HG02970 (cell line): ENCODE data around the gene MAD1L1.

Source experiments
- ATAC-seq: cut with Tn5 transposase; IDR thresholded peaks from one replicate; pipeline ENCODE4 v1.9.1; 2021; ENCODE audit warnings: mild to moderate bottlenecking, moderate library complexity, moderate number of reproducible peaks; ENCODE audit not compliant: unreplicated experiment, low FRiP score

MAD1L1 gene

DNA sequence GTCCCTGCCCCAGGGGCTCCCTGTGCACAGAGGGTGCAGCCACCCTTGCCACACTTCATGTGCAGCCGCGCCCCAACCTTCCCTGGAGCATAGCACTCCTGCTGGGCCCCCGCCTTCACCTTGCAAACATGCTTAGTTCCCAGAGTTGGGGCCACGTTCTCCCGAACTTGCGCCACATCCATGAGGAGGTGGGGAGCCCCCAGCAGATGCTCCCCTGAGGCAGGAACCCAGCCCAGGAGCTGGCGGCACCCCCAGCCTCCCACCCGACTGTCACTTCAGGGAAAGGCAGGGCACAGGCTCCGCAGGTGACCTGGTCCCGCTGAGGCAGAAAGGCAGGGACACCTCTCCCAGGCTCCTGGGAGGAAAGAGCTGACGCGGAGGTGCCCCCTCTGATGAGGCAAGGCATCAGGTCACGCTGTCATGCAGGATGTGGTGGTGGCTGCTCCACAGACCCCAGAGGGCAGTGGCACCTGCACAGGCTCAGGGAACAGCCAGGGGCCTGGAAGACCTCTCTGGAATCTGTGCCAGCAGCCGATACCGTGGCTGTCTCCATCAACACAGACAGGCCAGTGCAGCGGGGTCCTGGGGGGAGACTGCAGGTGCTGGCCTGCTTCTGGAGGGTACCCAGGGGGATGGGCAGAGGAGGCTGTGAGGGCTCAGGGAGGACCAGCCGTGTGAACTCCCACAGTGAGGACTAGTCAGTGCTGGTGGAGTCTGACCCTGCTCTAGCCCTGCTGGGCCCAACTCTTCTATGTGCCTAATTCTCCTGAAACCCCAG is 221.3 kb downstream of the MAD1L1 start:
- ATAC-seq, result no peak

DNA sequence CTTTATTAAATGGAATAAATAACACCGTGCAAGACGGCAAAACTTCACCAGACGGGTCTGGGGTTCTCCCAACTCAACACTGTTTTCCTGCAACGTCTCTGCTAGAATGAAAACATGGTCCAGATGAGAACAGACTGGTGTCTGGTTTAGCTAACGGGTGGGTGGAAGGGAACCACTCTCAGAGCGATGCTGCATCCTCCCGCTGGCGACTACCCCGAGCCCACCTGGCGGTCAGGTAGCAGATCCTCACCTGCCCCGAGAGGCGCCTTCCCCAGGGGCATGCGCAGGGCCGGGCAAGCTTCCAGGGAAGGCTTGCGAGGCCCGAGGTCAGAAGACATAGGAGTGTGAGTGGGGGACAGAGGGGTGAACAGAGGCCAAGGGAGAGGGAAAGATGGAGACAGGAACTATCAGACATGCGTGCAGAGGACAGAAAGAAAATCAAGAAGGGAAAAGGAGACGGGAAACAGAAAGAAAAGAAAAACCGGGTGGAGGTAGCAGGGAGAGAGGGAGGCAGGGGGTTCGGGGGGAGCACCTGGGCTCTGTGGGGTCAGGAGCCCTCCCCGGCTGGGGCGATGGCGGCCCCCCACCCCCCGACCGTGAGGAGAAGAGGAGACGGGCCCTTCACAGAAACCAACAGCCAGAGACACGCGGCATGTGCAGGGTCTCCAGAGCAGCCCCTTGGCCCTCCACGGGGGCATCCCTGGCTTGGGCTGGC is 222.0 kb downstream of the MAD1L1 start:
- ATAC-seq, result no peak

DNA sequence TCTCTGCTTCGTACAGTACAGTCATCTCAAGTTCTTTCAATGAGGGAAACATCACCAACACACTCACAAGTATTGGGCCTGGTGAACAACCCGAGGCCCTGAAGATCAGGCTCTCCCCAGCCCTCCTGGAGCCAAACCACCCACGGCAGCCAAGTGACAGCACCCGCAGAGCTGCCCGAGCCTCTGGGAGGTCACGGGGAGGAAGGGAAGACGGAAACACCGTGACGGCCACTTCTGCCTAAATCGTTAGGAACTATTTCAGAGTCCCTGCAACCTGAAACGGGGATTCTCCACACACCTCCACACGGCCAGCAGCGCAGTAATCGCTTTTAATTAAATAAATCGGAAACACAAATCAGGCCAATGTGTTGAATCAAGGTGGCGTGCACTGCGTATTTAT is 222.6 kb downstream of the MAD1L1 start:
- no peak for ATAC-seq

- no peak for ATAC-seq
Observed at GRCh38 chr7:2009541-2010001, 223.2 kb downstream of the MAD1L1 start.

- no peak for ATAC-seq
Observed at GRCh38 chr7:2008936-2009540, 223.7 kb downstream of the MAD1L1 start.

DNA sequence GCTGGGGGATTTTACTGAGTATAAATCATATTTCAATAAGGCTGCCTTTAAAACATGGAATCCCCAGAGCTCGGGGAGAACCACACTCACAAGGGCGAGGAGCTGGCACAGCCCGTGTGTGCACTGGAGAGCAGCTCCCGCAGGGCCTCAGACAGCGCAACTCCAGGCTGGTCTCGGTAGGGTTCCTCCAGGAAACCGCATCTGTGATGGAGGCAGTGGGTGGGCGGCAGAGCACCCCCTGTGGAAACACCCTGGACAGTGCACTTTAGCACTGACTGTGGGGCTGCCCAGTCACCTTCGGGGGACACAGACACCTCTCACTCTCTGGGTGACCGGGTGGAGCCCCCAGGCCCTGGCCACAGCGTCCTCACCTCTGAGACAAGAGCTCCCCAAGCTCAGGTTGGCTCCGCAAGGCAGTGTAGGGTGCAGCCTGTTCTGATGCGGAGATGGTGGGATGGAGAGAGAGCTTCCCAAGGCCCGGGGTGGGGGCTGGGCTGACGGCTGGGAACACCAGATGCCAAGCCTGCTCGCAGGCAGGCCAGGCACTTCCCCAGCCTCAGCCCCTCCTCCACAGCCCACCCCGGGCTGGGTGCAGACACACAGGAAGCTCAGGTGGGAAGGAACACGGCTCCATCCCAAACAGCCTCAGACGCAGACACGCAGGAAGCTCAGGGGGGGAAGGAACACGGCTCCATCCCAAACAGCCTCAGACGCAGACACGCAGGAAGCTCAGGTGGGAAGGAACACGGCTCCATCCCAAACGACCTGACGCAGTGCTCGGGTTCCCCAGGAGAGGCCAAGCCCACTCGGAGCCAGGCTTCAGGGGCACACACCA is 224.4 kb downstream of the MAD1L1 start:
- ATAC-seq, result no peak

GRCh38 chr7:2007551-2007950 is 225.2 kb downstream of the MAD1L1 start:
- no peak for ATAC-seq

DNA sequence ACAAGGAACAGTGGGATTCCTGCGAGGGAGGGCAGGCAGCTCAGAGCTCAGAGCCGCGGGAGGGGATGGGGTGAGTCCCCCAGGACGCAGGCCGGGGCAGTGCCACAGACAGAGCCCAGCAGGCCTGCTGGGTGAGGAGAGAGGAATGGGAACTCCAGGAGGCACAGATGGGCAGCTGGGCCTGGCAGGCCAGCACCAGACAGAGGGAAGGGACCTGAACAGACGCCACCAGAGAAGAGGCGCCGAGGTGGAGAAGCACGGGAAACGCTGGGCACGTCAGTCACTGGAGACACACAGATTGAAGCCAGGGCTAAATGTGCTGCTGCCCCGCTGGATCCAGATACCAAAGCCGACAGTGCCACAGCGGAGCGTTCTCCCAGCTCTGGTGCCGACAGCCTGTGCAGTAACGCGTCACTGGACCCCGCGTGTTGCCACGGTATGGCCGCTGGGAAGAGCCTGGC is 225.8 kb downstream of the MAD1L1 start:
- no peak for ATAC-seq

- ATAC-seq, result no peak
Observed at GRCh38 chr7:2006231-2006771, 226.4 kb downstream of the MAD1L1 start.

- no peak for ATAC-seq
Observed at GRCh38 chr7:2005786-2006185, 227.0 kb downstream of the MAD1L1 start.

DNA sequence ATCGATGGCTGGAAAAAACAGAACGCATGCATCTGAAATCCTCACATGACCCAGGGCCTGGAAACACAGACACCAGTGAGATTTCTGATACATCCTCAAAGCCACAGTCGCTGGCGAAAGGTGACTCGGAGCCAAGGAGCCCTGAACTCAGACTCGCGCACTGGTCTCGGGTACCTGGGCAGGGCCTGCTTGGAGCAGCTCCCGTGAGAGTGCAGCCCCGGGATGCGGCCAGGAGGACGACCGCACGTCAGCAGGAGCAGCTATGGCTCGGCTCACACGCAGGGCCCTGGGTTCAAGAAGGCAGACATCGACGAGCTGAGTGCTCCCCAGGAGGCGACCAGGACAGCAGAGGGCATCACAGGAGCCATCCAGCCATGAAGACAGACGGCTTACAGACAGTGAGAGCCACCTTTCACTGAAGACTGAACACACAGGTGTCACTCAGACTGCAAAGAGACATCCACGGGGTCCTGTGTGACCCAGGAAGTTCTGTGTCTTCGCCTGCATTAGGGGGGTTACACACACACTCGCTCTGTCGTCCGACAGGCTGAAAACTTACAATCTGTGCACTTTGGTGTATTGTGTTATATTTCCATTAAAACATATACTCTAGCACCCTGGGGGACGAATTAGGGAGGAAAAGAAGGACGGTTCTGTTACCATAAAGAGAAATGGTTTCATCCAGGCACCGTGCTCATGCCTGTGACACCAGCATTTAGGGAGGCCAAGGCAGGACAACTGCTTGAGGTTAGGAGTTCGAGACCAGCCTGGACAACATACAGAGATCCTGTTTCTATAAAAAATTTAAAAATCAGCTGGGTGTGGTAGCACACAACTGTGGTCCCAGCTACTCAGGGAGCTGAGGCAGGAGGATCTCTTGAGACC is 227.7 kb downstream of the MAD1L1 start:
- ATAC-seq, result no peak

DNA sequence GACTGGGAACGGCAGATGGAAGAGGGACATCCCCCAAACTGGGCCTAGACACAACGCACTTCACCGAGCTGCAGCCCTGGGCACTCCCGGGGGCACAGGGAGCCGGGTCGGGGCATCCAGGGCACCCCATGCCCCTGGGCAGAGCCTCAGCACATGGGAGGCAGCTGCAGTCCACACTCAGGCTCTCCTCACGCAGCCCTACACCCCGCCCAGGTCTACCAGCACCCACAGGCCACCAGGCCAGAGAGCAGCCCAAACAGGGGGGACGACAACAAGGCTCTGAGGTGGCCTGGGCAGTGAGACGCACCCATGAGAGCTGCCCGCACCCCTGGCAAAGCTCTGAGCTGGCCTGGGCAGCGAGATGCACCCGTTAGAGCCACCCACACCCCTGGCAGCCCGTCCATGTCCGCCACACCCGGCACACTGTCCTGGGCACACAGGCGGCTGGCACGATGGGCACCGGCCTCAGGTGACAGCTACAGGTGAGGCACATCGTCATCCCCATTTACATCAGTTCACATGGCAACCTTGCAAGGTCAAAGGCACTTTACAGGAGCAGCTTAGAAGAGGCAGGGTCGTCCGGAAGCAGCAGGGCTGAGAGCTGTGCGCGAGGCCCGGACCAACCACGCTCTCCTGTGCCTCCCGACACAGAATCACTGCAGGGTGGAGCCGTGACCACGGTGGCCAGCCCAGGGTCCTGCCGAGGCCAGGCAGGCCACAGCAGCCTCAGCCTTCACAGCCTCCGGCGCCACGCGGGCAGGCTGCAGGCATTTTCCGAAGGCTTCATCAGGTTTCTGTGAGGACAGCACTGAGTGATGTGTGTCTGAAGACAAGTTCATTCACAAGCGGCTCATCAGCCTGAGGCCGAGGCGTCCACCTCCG is 228.6 kb downstream of the MAD1L1 start:
- no peak for ATAC-seq

DNA sequence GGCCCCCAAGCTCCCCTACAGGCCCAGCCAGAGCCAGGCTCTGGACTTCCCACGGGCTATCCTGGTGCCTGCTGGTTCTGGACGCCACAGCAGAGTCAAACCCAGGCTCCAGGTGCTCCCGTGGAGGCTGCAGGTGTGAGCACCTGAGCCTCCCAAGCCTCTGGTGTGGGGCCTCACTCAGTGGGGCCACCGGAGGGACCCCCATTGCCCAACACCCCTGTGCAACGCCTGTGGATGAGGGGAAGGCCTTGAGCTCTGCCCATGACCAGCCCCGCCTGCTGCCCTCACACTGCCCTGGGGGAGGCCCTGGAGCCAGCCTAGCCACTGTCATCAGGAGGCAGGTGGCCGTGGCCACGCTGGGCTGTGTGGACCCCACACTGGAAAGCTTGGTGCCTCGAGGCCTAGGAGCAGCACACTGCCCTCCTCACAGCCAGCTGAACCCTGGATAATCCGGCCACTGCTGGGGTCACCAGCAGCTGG is 229.3 kb downstream of the MAD1L1 start:
- ATAC-seq, result no peak

DNA sequence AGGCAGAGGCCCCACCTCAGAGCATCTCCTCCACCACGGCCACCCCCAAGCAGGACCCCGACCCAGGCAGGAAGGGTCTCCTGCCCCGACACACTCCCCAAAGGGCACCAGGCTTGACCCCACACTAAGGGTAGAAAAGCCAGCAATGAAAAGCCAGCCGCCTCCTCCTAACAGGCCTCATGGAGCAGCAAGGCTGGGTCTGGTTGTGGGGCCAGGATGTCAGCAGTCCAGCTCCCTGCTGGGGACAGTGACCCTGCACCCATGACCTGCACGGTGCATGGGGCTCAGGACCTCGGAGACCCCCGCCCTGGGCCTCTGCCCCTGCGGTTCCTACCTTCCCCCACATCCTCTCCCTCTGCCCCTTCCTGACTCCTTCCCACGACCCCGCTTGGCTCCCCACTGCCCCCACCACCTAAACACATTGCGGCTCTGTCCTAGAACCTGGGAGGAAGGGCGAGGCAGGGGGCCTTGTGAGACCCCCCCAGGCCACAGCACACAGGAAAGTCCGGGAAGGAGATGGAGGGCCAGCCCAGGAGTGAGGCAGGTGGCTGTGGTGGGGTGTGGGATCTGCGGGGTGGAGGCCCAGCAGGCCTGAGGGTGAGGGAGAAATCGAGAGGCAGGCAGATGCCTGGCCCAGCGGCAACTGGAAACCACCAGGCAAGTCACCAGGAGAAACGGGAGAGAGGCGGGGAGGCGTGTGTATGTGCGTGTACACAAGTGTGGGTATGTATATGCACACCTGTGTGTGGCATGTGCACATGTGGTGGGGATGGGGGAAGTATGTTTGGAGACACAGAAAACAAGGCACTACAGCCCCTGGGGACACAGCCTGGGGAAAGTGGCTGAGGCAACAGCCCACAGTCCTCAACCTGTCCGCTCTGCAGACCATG is 229.9 kb downstream of the MAD1L1 start:
- ATAC-seq, result no peak

- no peak for ATAC-seq
Observed at GRCh38 chr7:2001601-2002442, 230.9 kb downstream of the MAD1L1 start.

DNA sequence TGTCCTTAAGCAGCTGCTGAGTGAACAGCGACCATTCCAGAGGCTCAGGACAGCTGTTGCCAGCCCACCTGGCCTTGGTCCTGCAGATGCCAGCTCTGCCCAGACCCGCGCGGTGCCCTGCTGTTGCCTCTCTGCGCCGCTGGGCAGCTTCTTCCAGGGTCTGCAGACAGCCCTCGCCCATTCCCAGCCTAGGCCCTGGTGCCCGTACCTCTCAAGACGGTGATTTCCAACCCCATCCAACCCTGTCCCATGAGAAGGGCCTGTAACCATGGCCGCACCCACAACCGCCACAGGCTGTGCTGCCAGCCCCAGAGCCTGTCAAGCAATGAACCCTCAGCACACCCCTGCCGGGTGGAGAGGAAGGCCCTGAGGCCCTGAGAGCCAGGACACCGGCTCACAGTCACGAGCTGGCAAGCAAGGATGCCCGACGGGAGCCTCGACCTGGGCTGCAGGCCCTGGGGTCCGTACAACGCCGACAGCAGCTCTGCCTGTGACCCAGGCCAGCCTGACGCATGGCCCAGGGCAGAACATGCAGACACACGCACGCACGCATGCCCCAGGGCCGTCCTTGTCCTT is 231.9 kb downstream of the MAD1L1 start:
- no peak for ATAC-seq
